Prostate gland (tissue), 2 donors: ENCODE data around the gene KATNIP. TPM values are rescaled to one million over a fixed set of nuclear protein-coding genes. Genes with fewer than 3 reads are reported as not detected.

Experiments used
- DNase-seq: peaks from one replicate; pipeline ENCODE4 v3.0.0-alpha.2; 2019; ENCODE audit warnings: low spot score
- H3K27ac ChIP-seq, 2 donors: fragments of 200-600 bp; sonication (generic); 2 replicates each; pipeline ENCODE4 v1.5.1; 2017 to 2019
- H3K27me3 ChIP-seq: fragments of 200-600 bp; sonication (generic); replicated peaks from 2 replicates; pipeline ENCODE4 v1.5.1; 2019; ENCODE audit not compliant: insufficient read depth
- H3K36me3 ChIP-seq, 2 donors: fragments of 200-600 bp; sonication (generic); 1 replicate in 1 of 2; 2 replicates in 1 of 2; pipeline versions ENCODE4 v1.5.1 to v1.8.1; 2017 to 2019
- H3K4me1 ChIP-seq: fragments of 200-600 bp; sonication (generic); replicated peaks from 2 replicates; pipeline ENCODE4 v1.5.1; 2019
- H3K4me3 ChIP-seq, 2 donors: fragments of 200-600 bp; sonication (generic); 2 replicates each; pipeline ENCODE4 v1.5.1; 2017 to 2019
- H3K9me3 ChIP-seq: fragments of 200-600 bp; sonication (generic); 2 replicates; pipeline ENCODE4 v1.5.1; 2017
- POLR2A ChIP-seq: fragments of 450-650 bp; IDR thresholded peaks from one replicate; pipeline ENCODE4 v1.6.1; 2016; ENCODE audit warnings: antibody characterized with exemption, mild to moderate bottlenecking
- POLR2AphosphoS5 ChIP-seq: sonication (generic); formaldehyde crosslinking; IDR thresholded peaks from one replicate; pipeline ENCODE4 v1.6.1; 2017; ENCODE audit warnings: antibody characterized with exemption
- WGBS: methylation state at CpG from one replicate; pipeline ENCODE4 v1.1.5; 2018; 5-methylcytosine and 5-hydroxymethylcytosine counted together
- intact Hi-C: fragments of 100-400 bp; cut with DNase I; formaldehyde crosslinking; loops from one replicate; pipeline ENCODE4 v1.14.2; 2022
- total RNA-seq, 2 donors: library from RNA; depleted of rRNA; stranded (reverse); fragments of >200 nt; gene quantifications; one replicate each; pipeline ENCODE4 v1.1.0, GENCODE V29; 2016
- TF ChIP-seq, protein P1 (sequence below), 4 experiments: fragments of 200-600 bp in 2 of 4; fragments of 450-650 bp in 2 of 4; sonication (generic) in 2 of 4; IDR thresholded peaks; 1 replicate in 3 of 4; 2 replicates in 1 of 4; pipeline ENCODE4 v1.5.1; 2016 to 2019; ENCODE audit warnings: antibody characterized with exemption in 4 of 4, mild to moderate bottlenecking in 2 of 4, moderate library complexity in 2 of 4

Gene KATNIP
- total RNA-seq, 2 donors from 2014 or later: 31.7 to 40.9 TPM

GRCh38 chr16:27595993-27596392, 46.0 kb downstream of the KATNIP start:
- Histone ChIP-seq H3K9me3 (no peaks in the 10 kb centered on the region), H3K27me3 (no peaks in the 10 kb centered on the region), H3K4me1 (no peaks in the 10 kb centered on the region), H3K4me3 (no peak overlapping the region), H3K36me3 (no peaks in the 10 kb centered on the region), H3K27ac (peak overlapping the region in 1 of 2 donors; percentile 5)
- no peak for DNase-seq
- intact Hi-C loops: no loop called here
- TF ChIP-seq POLR2AphosphoS5: no peak
- TF ChIP-seq POLR2A: no peak
- TF ChIP-seq, protein P1, sequence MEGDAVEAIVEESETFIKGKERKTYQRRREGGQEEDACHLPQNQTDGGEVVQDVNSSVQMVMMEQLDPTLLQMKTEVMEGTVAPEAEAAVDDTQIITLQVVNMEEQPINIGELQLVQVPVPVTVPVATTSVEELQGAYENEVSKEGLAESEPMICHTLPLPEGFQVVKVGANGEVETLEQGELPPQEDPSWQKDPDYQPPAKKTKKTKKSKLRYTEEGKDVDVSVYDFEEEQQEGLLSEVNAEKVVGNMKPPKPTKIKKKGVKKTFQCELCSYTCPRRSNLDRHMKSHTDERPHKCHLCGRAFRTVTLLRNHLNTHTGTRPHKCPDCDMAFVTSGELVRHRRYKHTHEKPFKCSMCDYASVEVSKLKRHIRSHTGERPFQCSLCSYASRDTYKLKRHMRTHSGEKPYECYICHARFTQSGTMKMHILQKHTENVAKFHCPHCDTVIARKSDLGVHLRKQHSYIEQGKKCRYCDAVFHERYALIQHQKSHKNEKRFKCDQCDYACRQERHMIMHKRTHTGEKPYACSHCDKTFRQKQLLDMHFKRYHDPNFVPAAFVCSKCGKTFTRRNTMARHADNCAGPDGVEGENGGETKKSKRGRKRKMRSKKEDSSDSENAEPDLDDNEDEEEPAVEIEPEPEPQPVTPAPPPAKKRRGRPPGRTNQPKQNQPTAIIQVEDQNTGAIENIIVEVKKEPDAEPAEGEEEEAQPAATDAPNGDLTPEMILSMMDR (IDR thresholded peaks at IDR 0.05): no peak
- WGBS: 77% methylated on average over 6 of the region's 6 CpGs

- no peaks in the 10 kb centered on the region for H3K36me3 ChIP-seq
- WGBS: 96% methylated on average over 4 of the region's 4 CpGs
- TF ChIP-seq POLR2AphosphoS5 (no peak), POLR2A (no peak)
- TF ChIP-seq, protein P1 (IDR thresholded peaks at IDR 0.05): no peak
- intact Hi-C loops: no loop called here
- H3K4me1 ChIP-seq: no peaks in the 10 kb centered on the region
- H3K9me3 ChIP-seq: no peaks in the 10 kb centered on the region
- H3K27me3 ChIP-seq: no peaks in the 10 kb centered on the region
- H3K4me3 ChIP-seq: no peak overlapping the region
- DNase-seq: no peak
- H3K27ac ChIP-seq: no peak overlapping the region
Observed at GRCh38 chr16:27596411-27596810, 46.5 kb downstream of the KATNIP start.

- Histone ChIP-seq H3K36me3 (no peaks in the 10 kb centered on the region), H3K27ac (no peak overlapping the region), H3K27me3 (no peaks in the 10 kb centered on the region), H3K9me3 (no peaks in the 10 kb centered on the region), H3K4me3 (no peak overlapping the region), H3K4me1 (no peaks in the 10 kb centered on the region)
- TF ChIP-seq POLR2AphosphoS5: peak; percentile 40
- no peak for TF ChIP-seq POLR2A
- TF ChIP-seq, protein P1 (IDR thresholded peaks at IDR 0.05): no peak
- intact Hi-C loops: no loop called here
- WGBS: 43% methylated on average over 3 of the region's 3 CpGs
- peak; percentile 10 for DNase-seq
Observed at GRCh38 chr16:27597361-27597760, 47.4 kb downstream of the KATNIP start.

DNA sequence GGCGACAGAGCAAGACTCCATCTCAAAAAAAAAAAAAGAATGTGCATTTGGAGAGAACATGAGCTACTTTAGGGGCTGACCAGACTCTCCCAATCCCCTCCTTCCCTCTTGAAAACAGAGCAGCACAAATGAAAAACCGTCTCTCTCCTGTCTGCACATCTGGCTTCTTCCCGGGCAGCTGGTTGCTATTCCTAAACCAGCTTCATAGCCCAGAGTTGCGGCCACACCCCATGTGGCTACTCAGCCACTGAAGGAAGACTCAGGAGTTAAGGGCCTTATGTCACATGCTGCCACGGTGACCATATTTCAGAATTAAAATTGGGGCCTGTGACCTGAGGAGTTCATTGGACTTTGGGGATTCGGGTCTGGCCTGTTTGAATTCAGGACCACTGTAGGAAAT, 48.3 kb downstream of the KATNIP start:
- TF ChIP-seq, protein P1 (IDR thresholded peaks at IDR 0.05): no peak
- TF ChIP-seq POLR2AphosphoS5 (no peak), POLR2A (no peak)
- no peak overlapping the region for H3K4me3 ChIP-seq
- no peak for DNase-seq
- no peaks in the 10 kb centered on the region for H3K27me3 ChIP-seq
- no peak overlapping the region for H3K27ac ChIP-seq
- 93% methylated on average over 6 of the region's 6 CpGs for WGBS
- H3K4me1 ChIP-seq: no peaks in the 10 kb centered on the region
- no peaks in the 10 kb centered on the region for H3K36me3 ChIP-seq
- no peaks in the 10 kb centered on the region for H3K9me3 ChIP-seq
- intact Hi-C loops: no loop called here

- TF ChIP-seq, protein P1 (IDR thresholded peaks at IDR 0.05): no peak
- no peak for TF ChIP-seq POLR2AphosphoS5
- TF ChIP-seq POLR2A: no peak
- Histone ChIP-seq H3K27me3 (no peaks in the 10 kb centered on the region), H3K4me3 (no peak overlapping the region), H3K9me3 (no peaks in the 10 kb centered on the region), H3K27ac (no peak overlapping the region), H3K4me1 (no peaks in the 10 kb centered on the region), H3K36me3 (no peaks in the 10 kb centered on the region)
- WGBS: 83% methylated on average over 10 of the region's 10 CpGs
- intact Hi-C loops: no loop called here
- no peak for DNase-seq
Observed at GRCh38 chr16:27598931-27599565, 49.1 kb downstream of the KATNIP start.
